Measurements from ENCODE around the gene SRSF4.

DNA sequence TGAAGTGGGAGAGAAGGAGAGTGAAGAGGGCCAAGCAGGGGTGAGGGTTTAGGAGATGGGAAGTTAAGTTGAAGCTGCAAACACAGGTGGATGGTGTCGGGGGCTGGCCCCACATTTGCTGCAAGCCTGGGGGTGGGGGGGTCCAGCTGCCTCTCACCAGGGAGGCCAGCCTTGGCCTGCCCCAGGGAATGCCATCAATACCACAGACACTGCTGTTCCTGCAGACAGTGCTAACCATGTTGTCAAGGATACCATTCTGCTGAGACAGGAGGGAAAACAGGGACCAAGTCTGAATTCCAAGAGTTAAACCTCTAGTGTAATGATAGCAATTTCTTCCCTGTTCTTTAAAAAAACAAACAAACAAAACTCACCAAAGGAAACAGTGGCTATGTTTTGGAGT is 41.0 kb upstream of the SRSF4 start:
- TF ChIP-seq EP300 (IDR thresholded peaks at IDR 0.05), result no peak
- TF ChIP-seq, protein P1, sequence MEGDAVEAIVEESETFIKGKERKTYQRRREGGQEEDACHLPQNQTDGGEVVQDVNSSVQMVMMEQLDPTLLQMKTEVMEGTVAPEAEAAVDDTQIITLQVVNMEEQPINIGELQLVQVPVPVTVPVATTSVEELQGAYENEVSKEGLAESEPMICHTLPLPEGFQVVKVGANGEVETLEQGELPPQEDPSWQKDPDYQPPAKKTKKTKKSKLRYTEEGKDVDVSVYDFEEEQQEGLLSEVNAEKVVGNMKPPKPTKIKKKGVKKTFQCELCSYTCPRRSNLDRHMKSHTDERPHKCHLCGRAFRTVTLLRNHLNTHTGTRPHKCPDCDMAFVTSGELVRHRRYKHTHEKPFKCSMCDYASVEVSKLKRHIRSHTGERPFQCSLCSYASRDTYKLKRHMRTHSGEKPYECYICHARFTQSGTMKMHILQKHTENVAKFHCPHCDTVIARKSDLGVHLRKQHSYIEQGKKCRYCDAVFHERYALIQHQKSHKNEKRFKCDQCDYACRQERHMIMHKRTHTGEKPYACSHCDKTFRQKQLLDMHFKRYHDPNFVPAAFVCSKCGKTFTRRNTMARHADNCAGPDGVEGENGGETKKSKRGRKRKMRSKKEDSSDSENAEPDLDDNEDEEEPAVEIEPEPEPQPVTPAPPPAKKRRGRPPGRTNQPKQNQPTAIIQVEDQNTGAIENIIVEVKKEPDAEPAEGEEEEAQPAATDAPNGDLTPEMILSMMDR (IDR thresholded peaks at IDR 0.05), result no peak

Measured in gastroesophageal sphincter (tissue), 3 donors.